DMS153 (cell line): ENCODE measurements around the gene MYL12A.
"Not testable (repeated sequence)": the region's sequence is repeated elsewhere in the genome, so short reads cannot be mapped to it uniquely, and the experiment has no call there.

Source experiments
- DNase-seq: peaks from one replicate; lab custom pipeline; 2025; lab: John Stamatoyannopoulos, UW

MYL12A gene

DNA sequence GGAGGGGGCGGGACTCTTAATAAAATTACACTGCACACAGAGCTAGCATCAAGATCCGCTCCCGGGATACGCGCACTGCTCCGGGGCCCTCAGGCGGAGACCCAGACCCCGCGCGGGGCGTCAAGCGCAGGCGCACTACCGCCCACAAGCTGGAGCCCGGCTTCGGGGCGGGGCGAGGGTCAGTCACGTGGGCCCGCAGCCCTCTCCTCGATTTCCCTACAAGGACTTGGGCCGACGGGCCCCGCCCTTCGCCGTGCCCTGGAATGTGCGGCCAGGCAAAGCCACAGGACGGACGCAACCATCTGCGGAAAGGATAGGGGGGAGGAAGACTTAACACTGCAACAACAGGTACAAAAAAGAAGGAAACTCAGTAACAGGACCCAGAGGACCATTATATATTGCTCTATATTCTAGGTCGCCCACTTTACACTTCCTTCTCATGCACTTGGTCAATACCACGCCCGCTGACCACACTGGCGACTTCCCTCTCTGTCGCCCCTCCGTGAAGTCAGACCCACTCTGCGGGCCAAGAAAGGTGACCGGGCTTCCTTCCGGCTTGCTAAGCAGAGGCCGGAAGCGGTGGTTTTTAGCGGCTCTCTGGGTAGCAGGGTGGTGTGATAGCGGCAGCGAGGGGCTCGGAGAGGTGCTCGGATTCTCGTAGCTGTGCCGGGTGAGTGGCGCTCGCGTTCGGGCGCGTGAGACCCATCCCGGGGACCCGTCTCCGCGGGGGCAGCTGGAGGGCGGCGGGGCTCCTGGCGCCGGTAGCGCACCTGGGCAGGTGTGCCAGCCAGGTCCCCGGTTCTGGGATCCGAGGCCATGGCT is at the start of gene MYL12A:
Gene MYL12A (plus strand): TSS at position 562 of the 822 bp plus-strand sequence. CDS start 5,447 bp downstream, outside the sequence.
- DNase-seq: peak; percentile 78

DNA sequence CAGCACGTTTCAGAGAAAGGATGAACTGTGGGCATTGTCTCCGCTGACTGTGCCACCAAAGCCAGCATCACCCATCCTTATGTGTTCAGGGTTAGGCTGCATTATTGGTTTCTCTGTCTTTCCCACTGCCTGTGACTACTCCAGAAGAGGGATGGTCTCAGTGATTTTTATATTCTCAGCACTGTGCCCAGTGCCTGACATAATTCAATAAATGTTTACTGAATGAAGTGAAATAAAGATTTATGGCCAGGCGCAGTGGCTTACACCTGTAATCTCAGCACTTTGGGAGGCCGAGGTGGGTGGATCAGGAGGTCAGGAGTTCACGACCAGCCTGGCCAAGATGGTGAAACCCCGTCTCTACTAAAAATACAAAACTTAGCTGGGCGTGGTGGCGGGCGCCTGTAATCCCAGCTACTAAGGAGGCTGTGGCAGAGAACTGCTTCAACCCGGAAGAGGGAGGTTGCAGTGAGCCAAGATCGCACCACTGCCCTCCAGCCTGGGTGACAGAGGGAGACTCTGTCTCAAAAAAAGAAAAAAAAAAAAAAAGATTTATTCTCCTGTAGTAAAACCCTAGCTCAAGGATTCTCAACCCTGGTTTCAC is 49.2 kb upstream of the MYL12A start:
- not testable (repeated sequence) for DNase-seq

DNA sequence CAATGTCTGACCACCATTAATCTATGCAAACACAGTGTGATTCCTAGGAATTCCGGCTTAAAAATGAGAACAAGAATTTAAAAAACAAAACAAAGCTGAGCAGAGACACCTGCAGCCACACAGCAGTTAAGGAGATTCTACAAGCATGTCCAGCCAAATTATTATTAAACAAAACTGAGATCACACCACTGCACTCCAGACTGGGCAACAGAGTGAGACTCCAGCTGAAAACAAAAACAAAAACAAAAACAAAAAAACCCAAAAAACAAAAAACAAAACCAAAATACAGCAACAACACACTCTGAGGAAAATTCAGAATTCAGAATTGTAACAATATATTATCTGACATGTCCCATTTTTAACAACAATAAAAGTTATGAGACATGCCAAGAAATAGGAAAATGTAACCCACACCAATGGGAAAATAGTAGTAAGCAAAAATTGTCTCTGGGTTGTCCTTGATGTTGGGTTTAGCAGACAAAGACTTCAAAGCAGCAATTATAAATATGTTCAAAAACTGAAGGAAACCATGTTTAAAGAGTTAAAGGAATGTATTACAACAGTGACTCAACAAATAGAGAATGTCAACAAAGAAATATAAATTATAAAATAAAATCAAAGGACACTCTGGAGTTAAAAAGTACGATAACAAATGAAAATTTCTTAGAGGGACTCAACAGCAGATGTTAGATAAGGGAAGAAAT is 47.5 kb upstream of the MYL12A start:
- DNase-seq: no peak

DNA sequence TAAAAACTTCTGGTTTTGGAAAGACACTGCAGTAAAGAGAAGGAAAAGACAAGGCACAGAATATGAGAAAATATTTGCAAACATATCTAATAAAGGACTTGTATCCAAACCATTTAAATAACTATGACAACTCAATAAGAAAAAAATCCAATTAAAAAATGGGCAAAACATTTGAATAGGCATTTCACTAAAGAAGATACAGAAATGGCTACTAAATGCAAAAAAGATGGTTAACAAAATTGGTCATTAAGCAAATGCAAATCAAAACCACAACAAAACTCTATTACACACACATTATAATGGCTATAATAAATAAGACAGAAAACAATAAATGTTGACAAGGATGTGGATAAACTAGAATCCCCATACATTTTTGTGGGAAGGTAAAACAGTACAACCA is 42.4 kb upstream of the MYL12A start:
- DNase-seq: no peak

DNA sequence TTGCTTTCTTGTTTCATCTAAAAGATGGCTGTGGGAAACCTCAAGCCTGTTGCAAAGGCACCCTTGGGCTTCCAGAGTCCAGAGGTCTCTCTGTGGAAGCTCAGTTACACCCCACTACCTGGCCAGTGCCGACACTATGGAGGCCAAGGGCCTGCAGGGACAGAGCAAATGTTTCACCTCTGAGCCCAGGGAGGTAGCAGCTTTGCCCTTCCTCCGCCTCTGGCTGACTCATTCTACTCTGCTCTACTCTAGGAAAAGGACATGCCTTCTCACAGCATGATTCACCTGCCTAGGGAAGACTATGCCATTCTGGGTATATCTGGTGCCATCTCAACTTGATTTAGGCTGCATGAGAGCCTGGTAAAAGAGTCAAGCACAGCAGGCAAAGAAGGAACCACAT is 40.0 kb upstream of the MYL12A start:
- no peak for DNase-seq

DNA sequence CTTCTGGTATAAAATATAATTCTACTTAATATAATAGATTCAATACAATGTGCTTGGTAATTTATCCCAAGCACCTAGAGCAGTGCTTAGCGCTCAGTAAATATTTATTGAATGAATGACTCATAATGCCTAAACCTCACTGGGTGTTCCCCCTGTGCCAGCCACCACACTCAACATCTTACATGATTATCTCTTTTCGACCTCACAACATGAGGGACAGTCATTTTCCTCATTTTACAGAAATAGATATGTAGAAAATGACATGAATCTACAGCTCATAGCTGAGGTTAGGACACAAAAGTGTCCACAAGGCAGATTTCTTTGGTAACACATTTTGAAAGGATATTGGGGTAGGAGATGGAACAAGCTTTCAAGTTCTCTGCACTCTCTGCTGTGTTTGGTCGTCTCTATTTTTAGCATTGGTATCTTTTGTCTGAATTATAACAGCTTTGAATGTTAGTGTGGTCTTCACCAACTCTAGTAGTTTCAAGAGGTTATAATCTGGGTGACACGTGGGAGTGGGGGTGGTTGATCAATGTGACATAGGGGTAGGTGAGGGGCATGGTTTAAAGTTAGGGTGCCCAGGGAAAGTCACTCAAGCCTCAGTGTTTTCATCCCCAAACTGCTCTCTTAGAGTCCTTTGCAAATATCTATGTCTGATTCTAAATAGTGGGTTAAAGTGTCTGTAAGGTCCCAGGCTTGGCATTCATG is 37.6 kb upstream of the MYL12A start:
- peak; percentile 20 for DNase-seq

DNA sequence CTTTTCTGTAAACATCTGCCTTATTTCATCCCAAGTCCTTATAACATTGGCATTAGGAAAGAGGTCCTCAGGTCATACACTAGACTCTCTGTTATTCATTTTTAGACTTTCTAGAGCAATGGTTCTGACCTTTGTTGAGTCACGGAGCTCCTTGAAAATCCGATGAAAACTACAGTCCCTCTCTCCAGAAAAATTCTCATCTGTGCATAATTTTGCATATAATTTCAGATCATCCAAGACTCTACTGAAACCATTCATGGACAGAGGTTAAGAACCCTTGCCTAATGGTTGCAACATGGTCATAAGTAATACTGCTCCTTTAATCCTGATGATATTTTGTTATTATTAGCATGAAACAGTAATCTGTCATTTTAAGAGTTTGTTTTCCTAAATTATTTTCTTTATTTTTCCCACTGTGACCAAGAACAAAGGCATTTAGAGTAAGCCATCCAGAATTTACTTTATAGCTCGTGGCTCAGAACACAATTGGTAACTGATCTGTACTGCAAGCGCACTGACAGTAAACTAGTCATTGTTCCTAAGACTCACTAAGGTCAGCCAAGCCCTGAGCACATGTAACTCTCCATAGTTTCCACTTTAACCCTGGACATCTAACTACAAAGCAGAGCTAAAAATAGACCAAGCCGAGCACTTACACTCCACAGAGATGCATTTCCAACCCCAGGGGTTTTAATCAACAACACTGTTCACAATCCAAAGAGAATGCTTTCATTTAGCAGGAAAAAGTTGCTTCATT is 36.2 kb upstream of the MYL12A start:
- DNase-seq: peak; percentile 2

DNA sequence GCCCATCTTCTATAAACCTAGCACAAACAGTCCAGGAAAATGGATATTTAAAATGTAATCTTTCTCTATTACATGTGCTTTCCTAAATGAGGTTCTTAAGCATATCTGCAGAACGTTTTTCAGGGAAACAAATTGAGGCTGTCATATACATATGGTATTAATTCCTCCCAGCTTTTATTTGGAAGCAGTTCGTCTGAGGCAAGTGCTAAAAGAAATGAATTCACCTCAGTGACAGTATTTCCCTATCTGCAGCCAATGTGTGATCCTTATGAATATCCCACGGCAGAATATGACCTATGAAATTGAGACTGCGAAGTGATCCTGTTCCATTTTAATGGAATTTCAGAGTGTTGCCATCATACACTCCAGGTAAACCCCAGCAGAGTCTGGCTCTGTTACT is 34.9 kb upstream of the MYL12A start:
- DNase-seq: no peak

DNA sequence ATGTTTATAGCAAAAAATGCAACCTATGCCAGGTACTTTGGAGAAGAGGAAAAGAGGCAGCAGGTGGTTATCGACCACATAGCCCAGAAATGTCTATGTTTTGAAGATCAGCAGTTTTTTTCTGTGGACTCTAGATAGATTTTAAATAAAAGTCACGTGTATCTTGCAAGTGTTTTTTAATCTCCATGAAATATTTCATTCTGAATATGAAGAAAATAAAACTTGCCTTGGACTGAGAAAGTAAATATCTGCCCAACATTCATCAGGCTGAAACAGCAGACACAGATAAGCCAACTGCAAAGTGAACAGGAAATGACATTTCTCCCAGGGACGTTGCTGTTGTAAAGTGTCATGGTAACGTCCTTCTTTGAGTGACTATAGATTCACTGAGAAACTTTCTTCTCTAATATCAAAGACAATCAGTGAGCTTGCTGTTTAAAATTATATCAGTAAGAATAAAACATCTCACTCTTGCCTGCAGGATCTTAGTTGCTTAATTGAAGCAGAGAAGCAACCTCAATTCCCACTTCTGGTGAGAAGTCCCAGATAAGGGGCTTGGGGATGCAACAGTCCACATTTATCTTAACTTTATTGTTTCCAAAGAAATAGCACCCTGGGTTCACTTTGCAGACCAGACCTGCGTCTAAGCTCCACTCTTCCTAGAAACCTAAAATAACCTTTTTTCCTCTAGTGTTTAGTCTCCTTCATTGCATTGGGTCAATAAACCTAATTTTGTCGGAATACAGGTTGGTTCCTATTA is 34.1 kb upstream of the MYL12A start:
- DNase-seq: no peak

DNA sequence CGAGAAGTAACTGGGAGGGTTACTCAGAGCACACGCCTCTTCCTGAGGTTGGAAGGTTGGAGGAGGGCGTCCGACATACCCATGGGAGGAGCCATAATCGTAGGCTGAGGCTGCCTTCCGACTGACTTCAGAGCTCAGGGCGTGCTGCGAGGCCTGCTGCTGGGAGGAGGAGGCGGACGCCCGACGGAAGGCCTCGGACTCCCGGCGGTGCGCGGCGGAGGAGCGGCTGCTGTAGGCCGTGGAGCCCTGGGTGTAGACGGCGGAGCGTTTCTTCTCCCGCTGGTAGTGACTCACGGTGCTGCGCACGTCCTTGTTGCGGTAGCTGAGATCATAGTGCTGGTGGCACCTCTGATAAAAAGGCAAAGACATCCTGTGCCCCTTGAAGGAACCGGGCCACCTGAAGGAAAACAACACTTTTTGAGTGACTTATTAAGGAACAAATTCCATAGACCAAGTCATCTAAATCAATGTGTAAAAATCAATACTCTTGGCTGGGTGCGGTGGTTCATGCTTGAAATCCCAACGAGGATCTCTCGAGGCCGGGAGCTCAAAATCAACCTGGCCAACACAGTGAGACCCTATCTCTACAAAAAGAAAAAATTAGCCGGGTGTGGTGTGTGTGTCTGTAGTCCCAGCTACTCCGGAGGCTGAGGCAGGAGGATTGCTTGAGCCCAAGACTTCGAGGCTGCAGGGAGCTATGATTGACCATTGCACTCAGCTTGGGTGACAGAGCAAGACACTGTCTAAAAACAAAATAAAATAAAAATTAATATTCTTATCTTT is 32.6 kb upstream of the MYL12A start:
- DNase-seq: no peak

DNA sequence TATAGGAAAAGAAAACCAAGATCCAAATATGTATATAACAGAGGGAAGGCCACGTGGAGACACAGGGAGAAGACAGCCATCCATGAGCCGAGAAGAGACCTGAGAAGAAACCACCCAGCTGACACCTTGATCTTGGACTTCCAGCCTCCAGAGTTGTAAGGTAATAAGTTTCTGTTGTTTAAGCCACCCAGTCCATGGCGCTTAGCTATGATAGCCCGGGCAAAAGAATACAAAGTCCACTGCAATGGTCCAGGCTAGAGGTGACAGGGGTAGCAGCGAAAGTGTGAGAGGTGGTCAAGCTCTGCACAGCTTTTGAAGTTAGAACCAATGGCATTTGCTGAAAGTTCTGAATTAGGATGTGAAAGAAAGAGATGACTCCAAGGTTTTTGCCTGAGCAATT is 30.6 kb upstream of the MYL12A start:
- no peak for DNase-seq

DNA sequence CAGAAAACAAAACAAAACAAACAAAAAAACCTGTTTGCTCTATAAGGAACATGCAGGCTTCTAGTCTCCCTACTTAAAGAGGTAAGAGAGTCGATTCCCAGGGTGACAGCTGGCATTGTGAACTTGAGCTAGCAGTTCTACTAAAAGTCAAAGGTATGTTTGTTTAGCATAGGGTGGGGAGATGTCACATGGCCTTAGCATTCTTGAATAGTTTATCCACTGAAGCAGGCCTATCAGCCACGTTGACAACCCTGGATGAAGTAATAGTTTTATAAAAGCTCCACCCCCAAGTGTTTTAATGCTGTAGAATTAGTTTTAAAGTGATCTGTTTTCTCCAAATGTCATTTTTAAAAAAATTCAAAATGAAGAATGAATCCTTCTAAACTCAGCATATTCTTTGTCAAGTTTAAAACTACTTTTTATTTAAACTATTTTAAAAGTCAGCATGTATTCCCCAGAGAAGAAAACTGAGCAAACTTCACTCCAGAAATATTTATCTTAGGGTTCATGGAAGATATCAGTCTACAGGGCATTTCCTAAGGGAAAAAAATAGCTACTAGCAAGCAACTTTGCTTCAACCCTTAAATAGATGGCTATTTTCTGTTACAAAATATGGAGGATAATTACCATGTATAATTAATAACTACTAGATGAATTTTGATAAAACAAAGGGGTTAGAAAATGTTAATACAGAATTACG is 29.5 kb upstream of the MYL12A start:
- no peak for DNase-seq

DNA sequence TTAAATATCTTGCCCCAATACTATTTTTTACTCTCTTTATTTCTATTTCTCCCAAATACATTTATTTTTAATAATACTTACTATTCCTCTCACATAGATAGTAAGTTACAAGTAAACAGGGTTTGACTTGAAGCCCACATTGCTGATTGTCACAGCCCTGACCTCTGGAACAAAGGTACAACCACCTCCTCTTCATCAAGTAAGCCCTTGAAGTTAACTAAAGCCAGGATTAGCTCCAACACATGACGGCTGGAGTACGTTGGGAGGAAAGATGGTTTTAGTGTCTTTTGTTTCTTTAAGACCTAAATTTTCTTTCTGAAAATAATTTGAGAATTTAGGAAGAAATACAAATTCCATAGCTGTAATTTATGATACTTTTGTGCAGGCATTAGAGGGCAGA is 28.8 kb upstream of the MYL12A start:
- DNase-seq: no peak

DNA sequence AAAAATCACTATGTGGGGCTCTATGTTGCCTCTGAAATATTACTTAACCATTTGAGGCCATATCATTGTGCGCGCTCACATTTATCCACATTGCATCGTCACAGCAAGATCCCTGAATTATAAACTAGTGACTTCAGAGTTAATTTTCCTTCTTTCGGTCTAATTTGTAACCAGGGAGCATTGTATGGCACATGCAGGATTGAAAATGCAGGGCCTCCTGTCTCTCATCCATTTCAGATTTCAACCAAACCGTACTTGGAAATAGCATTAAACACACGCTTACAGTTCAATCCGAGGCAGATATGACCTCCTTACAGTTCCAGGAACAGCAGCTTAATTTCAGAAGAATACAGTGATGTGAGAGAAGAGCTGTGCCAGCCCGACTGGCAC is 28.4 kb upstream of the MYL12A start:
- DNase-seq: no peak

DNA sequence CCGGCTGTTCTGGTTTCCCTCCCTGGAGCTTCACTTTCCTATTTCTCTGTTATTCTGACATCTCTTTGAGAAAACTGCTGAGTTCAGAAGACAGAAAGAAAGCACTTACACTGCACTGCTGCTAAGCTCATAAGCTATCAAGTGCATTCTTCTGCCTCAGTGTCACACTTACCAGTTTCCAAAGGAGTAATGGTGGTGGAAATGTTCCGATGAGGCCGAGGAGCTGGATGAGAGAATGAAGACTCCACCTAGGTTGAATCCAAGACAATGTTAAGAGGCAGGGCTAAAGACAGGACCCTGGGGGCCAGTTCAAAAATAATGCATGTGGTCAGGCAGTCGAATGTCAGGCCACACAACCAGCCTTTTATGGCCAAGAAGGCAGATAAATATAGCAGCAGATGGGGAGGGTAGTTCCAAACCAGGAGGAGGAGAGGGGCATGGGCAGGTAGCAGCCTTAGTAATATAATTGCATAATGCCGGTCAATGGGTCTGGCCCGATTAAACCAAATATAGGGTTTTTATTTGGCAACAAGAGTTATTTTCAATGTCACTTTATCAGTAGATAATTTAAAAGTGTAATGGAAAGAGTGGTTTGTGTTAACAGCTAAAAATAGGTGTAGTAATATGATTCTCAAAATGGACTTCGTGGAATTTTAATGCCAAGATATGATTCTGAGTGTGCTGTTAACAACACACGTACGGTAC is 27.8 kb upstream of the MYL12A start, which contains the start of gene MYOM1:
Gene MYOM1 (minus strand): TSS at position 338 of the 705 bp plus-strand sequence. CDS start 4,745 bp downstream, outside the sequence.
- DNase-seq: no peak

DNA sequence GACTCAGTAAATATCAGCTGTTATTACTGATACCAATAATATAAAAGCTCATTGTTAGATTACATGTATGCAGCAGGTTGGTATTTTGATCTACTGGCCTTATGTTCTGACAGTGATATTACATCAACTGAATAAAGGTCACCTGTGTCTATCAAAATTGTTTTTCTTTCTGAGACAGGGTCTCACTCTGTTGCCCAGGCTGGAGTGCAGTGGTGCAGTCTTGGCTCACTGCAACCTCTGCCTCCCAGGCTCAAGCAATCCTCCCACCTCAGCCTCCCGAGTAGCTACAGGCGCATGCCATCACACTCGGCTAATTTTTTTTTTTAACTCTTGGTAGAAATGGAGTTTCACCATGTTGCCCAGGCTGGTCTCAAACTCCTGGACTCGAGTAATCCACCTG is 26.7 kb upstream of the MYL12A start:
- DNase-seq: not testable (repeated sequence)

DNA sequence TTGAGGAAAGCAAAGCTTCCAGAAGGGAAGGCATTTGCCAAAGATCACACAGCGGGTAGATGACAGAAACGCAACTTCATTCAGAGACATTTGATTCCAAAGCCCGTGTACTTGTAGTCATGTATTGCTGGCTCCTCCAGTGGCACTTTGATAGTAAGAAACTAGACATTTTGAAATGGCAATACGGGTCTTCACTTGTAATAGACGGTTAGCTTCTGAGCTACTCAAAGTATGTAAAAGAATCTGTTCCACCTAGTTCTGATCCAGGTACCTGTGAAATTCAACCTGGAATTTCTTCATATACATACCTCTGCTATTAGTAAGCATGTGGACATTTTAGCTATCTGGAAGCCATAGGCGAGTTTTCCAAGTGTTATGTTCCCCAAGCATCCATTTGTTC is 26.1 kb upstream of the MYL12A start:
- no peak for DNase-seq

DNA sequence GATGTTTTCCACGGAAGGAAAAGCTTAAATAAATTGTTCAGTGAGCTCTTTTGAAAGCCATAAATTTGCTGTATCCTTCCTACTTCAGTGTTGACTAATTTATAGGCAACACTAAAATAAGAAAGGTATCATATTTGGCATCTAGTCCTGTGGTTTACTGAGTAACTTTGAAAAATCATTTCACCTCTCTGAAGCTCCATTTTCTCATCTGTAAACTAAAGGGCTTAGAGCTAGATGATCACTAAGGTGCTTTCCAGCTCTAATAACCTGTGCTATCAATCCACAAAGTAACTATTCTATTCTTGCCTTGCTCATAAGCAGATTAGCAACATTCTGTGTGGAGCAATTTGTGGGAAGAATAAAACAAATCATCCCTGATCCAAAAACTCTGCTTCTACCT is 24.2 kb upstream of the MYL12A start:
- DNase-seq: no peak

DNA sequence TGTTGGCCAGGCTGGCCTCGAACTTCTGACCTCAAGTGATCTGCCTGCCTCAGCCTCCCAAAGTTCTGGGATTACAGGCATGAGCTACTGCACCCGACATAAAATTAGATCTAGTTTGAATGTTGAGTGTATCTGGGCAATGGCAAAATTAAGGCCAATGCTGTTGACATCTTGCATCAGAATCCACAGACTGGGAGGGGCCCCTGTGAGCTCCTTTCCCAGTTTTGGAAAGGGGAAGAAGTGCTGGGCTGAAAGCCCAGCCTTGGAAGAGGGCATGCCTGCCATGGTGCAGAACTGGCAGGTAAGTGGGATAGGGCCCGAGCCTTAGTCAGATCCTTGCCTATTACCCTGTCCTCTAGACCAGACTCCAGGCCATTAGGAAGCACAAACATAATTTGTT is 23.4 kb upstream of the MYL12A start:
- no peak for DNase-seq
